ENCODE data around the gene CORT. TPM values are rescaled to one million over a fixed set of nuclear protein-coding genes. Genes with fewer than 3 reads are reported as not detected.

CORT gene
- polyA plus RNA-seq, 2 donors = 0.18 to 0.20 TPM

GRCh38 chr1:10434590-10434989 is 15.2 kb upstream of the CORT start:
- WGBS, 2 donors = 87 to 90% methylated on average over 5 of the region's 5 CpGs
- no peaks in the 10 kb centered on the region for H3K27me3 ChIP-seq (ENCODE audit: control insufficient read depth in 1 of 2, insufficient read depth in 2 of 2, low read length in 2 of 2)
- peaks cover 0 to 2% of the 10 kb centered on the region in 2 donors for H3K4me1 ChIP-seq (ENCODE audit: control insufficient read depth in 2 of 2, insufficient read depth in 2 of 2, low read length in 1 of 2)
- no peaks in the 10 kb centered on the region for H3K36me3 ChIP-seq (ENCODE audit: control insufficient read depth in 2 of 2, insufficient read depth in 2 of 2, low read length in 1 of 2)
- H3K9me3 ChIP-seq (ENCODE audit: control insufficient read depth in 2 of 2, insufficient read depth in 1 of 2, low read depth in 1 of 2, low read length in 1 of 2) = no peaks in the 10 kb centered on the region
- H3K4me3 ChIP-seq (ENCODE audit: low read depth in 1 of 2, low read length in 2 of 2) = no peak overlapping the region
- H3K27ac ChIP-seq (ENCODE audit: low read depth in 2 of 2, low read length in 1 of 2) = no peak overlapping the region

- H3K36me3 ChIP-seq (ENCODE audit: control insufficient read depth in 2 of 2, insufficient read depth in 2 of 2, low read length in 1 of 2) = peaks cover 0 to 2% of the 10 kb centered on the region in 2 donors
- H3K27ac ChIP-seq (ENCODE audit: low read depth in 2 of 2, low read length in 1 of 2) = no peak overlapping the region
- H3K4me1 ChIP-seq (ENCODE audit: control insufficient read depth in 2 of 2, insufficient read depth in 2 of 2, low read length in 1 of 2) = no peaks in the 10 kb centered on the region
- no peaks in the 10 kb centered on the region for H3K27me3 ChIP-seq (ENCODE audit: control insufficient read depth in 1 of 2, insufficient read depth in 2 of 2, low read length in 2 of 2)
- H3K4me3 ChIP-seq (ENCODE audit: low read depth in 1 of 2, low read length in 2 of 2) = no peak overlapping the region
- no peaks in the 10 kb centered on the region for H3K9me3 ChIP-seq (ENCODE audit: control insufficient read depth in 2 of 2, insufficient read depth in 1 of 2, low read depth in 1 of 2, low read length in 1 of 2)
- 92 to 97% methylated on average over 1 of the region's 1 CpG for WGBS, 2 donors
These were observed 12.8 kb upstream of the CORT start for GRCh38 chr1:10437052-10437451.

GRCh38 chr1:10438677-10439163 is 11.1 kb upstream of the CORT start:
- no peak overlapping the region for H3K4me3 ChIP-seq (ENCODE audit: low read depth in 1 of 2, low read length in 2 of 2)
- WGBS, 2 donors = 64 to 75% methylated on average over 7 of the region's 7 CpGs
- H3K9me3 ChIP-seq (ENCODE audit: control insufficient read depth in 2 of 2, insufficient read depth in 1 of 2, low read depth in 1 of 2, low read length in 1 of 2) = no peaks in the 10 kb centered on the region
- no peak overlapping the region for H3K27ac ChIP-seq (ENCODE audit: low read depth in 2 of 2, low read length in 1 of 2)
- no peaks in the 10 kb centered on the region for H3K4me1 ChIP-seq (ENCODE audit: control insufficient read depth in 2 of 2, insufficient read depth in 2 of 2, low read length in 1 of 2)
- H3K27me3 ChIP-seq (ENCODE audit: control insufficient read depth in 1 of 2, insufficient read depth in 2 of 2, low read length in 2 of 2) = no peaks in the 10 kb centered on the region
- peaks cover 0 to 2% of the 10 kb centered on the region in 2 donors for H3K36me3 ChIP-seq (ENCODE audit: control insufficient read depth in 2 of 2, insufficient read depth in 2 of 2, low read length in 1 of 2)

- 95 to 97% methylated on average over 2 of the region's 2 CpGs for whole genome bisulfite sequencing, 2 donors
- Histone ChIP-seq H3K4me1 (ENCODE audit: control insufficient read depth in 2 of 2, insufficient read depth in 2 of 2, low read length in 1 of 2) (no peaks in the 10 kb centered on the region), H3K27ac (ENCODE audit: low read depth in 2 of 2, low read length in 1 of 2) (no peak overlapping the region), H3K9me3 (ENCODE audit: control insufficient read depth in 2 of 2, insufficient read depth in 1 of 2, low read depth in 1 of 2, low read length in 1 of 2) (no peaks in the 10 kb centered on the region), H3K36me3 (ENCODE audit: control insufficient read depth in 2 of 2, insufficient read depth in 2 of 2, low read length in 1 of 2) (peaks cover 0 to 2% of the 10 kb centered on the region in 2 donors), H3K27me3 (ENCODE audit: control insufficient read depth in 1 of 2, insufficient read depth in 2 of 2, low read length in 2 of 2) (no peaks in the 10 kb centered on the region), H3K4me3 (ENCODE audit: low read depth in 1 of 2, low read length in 2 of 2) (no peak overlapping the region)
These were observed 9.5 kb upstream of the CORT start for GRCh38 chr1:10440305-10440704.

GRCh38 chr1:10440794-10441193 is 9.0 kb upstream of the CORT start:
- no peak overlapping the region for H3K4me3 ChIP-seq (ENCODE audit: low read depth in 1 of 2, low read length in 2 of 2)
- no peak overlapping the region for H3K27ac ChIP-seq (ENCODE audit: low read depth in 2 of 2, low read length in 1 of 2)
- no peaks in the 10 kb centered on the region for H3K27me3 ChIP-seq (ENCODE audit: control insufficient read depth in 1 of 2, insufficient read depth in 2 of 2, low read length in 2 of 2)
- H3K9me3 ChIP-seq (ENCODE audit: control insufficient read depth in 2 of 2, insufficient read depth in 1 of 2, low read depth in 1 of 2, low read length in 1 of 2) = no peaks in the 10 kb centered on the region
- H3K4me1 ChIP-seq (ENCODE audit: control insufficient read depth in 2 of 2, insufficient read depth in 2 of 2, low read length in 1 of 2) = no peaks in the 10 kb centered on the region
- 94 to 97% methylated on average over 5 of the region's 5 CpGs for WGBS, 2 donors
- H3K36me3 ChIP-seq (ENCODE audit: control insufficient read depth in 2 of 2, insufficient read depth in 2 of 2, low read length in 1 of 2) = peaks cover 0 to 2% of the 10 kb centered on the region in 2 donors

- Histone ChIP-seq H3K9me3 (ENCODE audit: control insufficient read depth in 2 of 2, insufficient read depth in 1 of 2, low read depth in 1 of 2, low read length in 1 of 2) (no peaks in the 10 kb centered on the region), H3K27me3 (ENCODE audit: control insufficient read depth in 1 of 2, insufficient read depth in 2 of 2, low read length in 2 of 2) (no peaks in the 10 kb centered on the region), H3K4me3 (ENCODE audit: low read depth in 1 of 2, low read length in 2 of 2) (no peak overlapping the region), H3K27ac (ENCODE audit: low read depth in 2 of 2, low read length in 1 of 2) (no peak overlapping the region), H3K4me1 (ENCODE audit: control insufficient read depth in 2 of 2, insufficient read depth in 2 of 2, low read length in 1 of 2) (no peaks in the 10 kb centered on the region), H3K36me3 (ENCODE audit: control insufficient read depth in 2 of 2, insufficient read depth in 2 of 2, low read length in 1 of 2) (peaks cover 0 to 2% of the 10 kb centered on the region in 2 donors)
- WGBS, 2 donors = 82 to 91% methylated on average over 6 of the region's 6 CpGs
These were observed 5.6 kb upstream of the CORT start for GRCh38 chr1:10444248-10444647.

- H3K36me3 ChIP-seq (ENCODE audit: control insufficient read depth in 2 of 2, insufficient read depth in 2 of 2, low read length in 1 of 2) = peaks cover 0 to 2% of the 10 kb centered on the region in 2 donors
- no peak overlapping the region for H3K27ac ChIP-seq (ENCODE audit: low read depth in 2 of 2, low read length in 1 of 2)
- no peaks in the 10 kb centered on the region for H3K4me1 ChIP-seq (ENCODE audit: control insufficient read depth in 2 of 2, insufficient read depth in 2 of 2, low read length in 1 of 2)
- no peak overlapping the region for H3K4me3 ChIP-seq (ENCODE audit: low read depth in 1 of 2, low read length in 2 of 2)
- WGBS, 2 donors = 83% methylated on average over 7 of the region's 7 CpGs
- no peaks in the 10 kb centered on the region for H3K9me3 ChIP-seq (ENCODE audit: control insufficient read depth in 2 of 2, insufficient read depth in 1 of 2, low read depth in 1 of 2, low read length in 1 of 2)
- H3K27me3 ChIP-seq (ENCODE audit: control insufficient read depth in 1 of 2, insufficient read depth in 2 of 2, low read length in 2 of 2) = no peaks in the 10 kb centered on the region
These were observed 4.9 kb upstream of the CORT start for GRCh38 chr1:10444795-10445397.

- H3K9me3 ChIP-seq (ENCODE audit: control insufficient read depth in 2 of 2, insufficient read depth in 1 of 2, low read depth in 1 of 2, low read length in 1 of 2) = no peaks in the 10 kb centered on the region
- no peaks in the 10 kb centered on the region for H3K4me1 ChIP-seq (ENCODE audit: control insufficient read depth in 2 of 2, insufficient read depth in 2 of 2, low read length in 1 of 2)
- H3K4me3 ChIP-seq (ENCODE audit: low read depth in 1 of 2, low read length in 2 of 2) = no peak overlapping the region
- no peaks in the 10 kb centered on the region for H3K27me3 ChIP-seq (ENCODE audit: control insufficient read depth in 1 of 2, insufficient read depth in 2 of 2, low read length in 2 of 2)
- H3K36me3 ChIP-seq (ENCODE audit: control insufficient read depth in 2 of 2, insufficient read depth in 2 of 2, low read length in 1 of 2) = no peaks in the 10 kb centered on the region
- H3K27ac ChIP-seq (ENCODE audit: low read depth in 2 of 2, low read length in 1 of 2) = no peak overlapping the region
- WGBS, 2 donors = 95 to 96% methylated on average over 7 of the region's 7 CpGs
These were observed 2.9 kb upstream of the CORT start for GRCh38 chr1:10446790-10447422.

GRCh38 chr1:10450156-10450814 is 454 bp downstream of the CORT start:
- H3K27ac ChIP-seq (ENCODE audit: low read depth in 2 of 2, low read length in 1 of 2) = no peak overlapping the region
- no peaks in the 10 kb centered on the region for H3K36me3 ChIP-seq (ENCODE audit: control insufficient read depth in 2 of 2, insufficient read depth in 2 of 2, low read length in 1 of 2)
- H3K9me3 ChIP-seq (ENCODE audit: control insufficient read depth in 2 of 2, insufficient read depth in 1 of 2, low read depth in 1 of 2, low read length in 1 of 2) = no peaks in the 10 kb centered on the region
- no peak overlapping the region for H3K4me3 ChIP-seq (ENCODE audit: low read depth in 1 of 2, low read length in 2 of 2)
- H3K4me1 ChIP-seq (ENCODE audit: control insufficient read depth in 2 of 2, insufficient read depth in 2 of 2, low read length in 1 of 2) = no peaks in the 10 kb centered on the region
- H3K27me3 ChIP-seq (ENCODE audit: control insufficient read depth in 1 of 2, insufficient read depth in 2 of 2, low read length in 2 of 2) = no peaks in the 10 kb centered on the region
- WGBS, 2 donors = 71 to 72% methylated on average over 21 of the region's 21 CpGs

Data from esophagus (tissue), 2 donors.